AG04450 (cell line): Measurements from ENCODE around the gene SCRT2. TPM values are rescaled to one million over a fixed set of nuclear protein-coding genes. Genes with fewer than 3 reads are reported as not detected.

ENCODE experiments used
- CTCF ChIA-PET: fragments of 300-600, 350-600 bp; formaldehyde crosslinking; extraction: SDS; loops from one replicate; lab custom pipeline; 2022; ENCODE audit warnings: antibody characterized with exemption, inconsistent platforms; lab: Charles Lee
- POLR2A ChIA-PET: fragments of 350-600 bp; formaldehyde crosslinking; extraction: SDS; loops from one replicate; lab custom pipeline; 2021; ENCODE audit warnings: antibody characterized with exemption, inconsistent platforms; lab: Yijun Ruan, JAX
- DNase-seq: peaks from one replicate; pipeline ENCODE4 v3.0.0-alpha.2; 2011; ENCODE audit warnings: low read depth, low spot score
- H3K27ac ChIP-seq: one replicate; pipeline ENCODE4 v1.5.1; 2012; ENCODE audit warnings: low read depth, low read length, control low read depth
- H3K27me3 ChIP-seq: one replicate; pipeline ENCODE4 v1.6.0; 2012; ENCODE audit warnings: low read length; ENCODE audit not compliant: control insufficient read depth, insufficient read depth
- H3K4me3 ChIP-seq: 2 replicates; pipeline ENCODE4 v1.5.1; 2011; ENCODE audit warnings: mild to moderate bottlenecking, low read depth, low read length, control low read depth
- H3K9me3 ChIP-seq: 2 replicates; pipeline ENCODE4 v1.5.1; 2012; ENCODE audit warnings: low read length; ENCODE audit not compliant: control insufficient read depth, insufficient read depth
- polyA plus RNA-seq: library from polyadenylated mRNA; depleted of rRNA; stranded (reverse); fragments of >200 nt; gene quantifications from 2 replicates; pipeline ENCODE4 v1.2.3, GENCODE V29; 2011
- TF ChIP-seq, protein P1 (sequence below): IDR thresholded peaks from 2 replicates; pipeline ENCODE4 v1.5.1; 2011; ENCODE audit warnings: low read depth, low read length, control low read depth, inconsistent platforms

Gene SCRT2
- polyA plus RNA-seq, 1 experiment = not detected

DNA sequence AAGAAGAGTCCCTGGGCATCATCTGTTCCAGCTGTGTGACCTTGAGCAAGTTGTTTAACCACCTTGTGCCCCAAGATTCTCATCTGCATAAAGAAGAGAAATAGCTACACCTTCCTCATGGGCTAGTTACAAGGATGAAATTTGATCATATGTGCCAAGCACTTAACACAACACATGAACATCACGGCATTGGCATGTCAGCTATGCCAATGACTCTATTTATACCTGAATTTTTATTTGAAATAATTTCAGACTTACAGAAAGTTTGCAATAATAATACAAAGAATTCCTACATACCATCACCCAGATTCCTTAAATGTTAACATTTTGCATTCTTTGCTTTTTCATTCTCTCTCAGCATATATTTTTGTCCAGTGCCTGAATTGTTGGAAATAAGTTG, 44.5 kb downstream of the SCRT2 start:
- TF ChIP-seq, protein P1, sequence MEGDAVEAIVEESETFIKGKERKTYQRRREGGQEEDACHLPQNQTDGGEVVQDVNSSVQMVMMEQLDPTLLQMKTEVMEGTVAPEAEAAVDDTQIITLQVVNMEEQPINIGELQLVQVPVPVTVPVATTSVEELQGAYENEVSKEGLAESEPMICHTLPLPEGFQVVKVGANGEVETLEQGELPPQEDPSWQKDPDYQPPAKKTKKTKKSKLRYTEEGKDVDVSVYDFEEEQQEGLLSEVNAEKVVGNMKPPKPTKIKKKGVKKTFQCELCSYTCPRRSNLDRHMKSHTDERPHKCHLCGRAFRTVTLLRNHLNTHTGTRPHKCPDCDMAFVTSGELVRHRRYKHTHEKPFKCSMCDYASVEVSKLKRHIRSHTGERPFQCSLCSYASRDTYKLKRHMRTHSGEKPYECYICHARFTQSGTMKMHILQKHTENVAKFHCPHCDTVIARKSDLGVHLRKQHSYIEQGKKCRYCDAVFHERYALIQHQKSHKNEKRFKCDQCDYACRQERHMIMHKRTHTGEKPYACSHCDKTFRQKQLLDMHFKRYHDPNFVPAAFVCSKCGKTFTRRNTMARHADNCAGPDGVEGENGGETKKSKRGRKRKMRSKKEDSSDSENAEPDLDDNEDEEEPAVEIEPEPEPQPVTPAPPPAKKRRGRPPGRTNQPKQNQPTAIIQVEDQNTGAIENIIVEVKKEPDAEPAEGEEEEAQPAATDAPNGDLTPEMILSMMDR = no peak
- Histone ChIP-seq H3K27ac (no peak overlapping the region), H3K4me3 (no peak overlapping the region), H3K9me3 (no peaks in the 10 kb centered on the region), H3K27me3 (peaks cover 43% of the 10 kb centered on the region)
- DNase-seq = no peak
- POLR2A ChIA-PET = no interaction called here
- CTCF ChIA-PET = interaction anchor here (0.5 to 2.8 kb wide), 3 partner anchors 14 to 1125 kb away, joined by 3 to 9 read pairs (median 3); no protein-coding TSS in a partner anchor

DNA sequence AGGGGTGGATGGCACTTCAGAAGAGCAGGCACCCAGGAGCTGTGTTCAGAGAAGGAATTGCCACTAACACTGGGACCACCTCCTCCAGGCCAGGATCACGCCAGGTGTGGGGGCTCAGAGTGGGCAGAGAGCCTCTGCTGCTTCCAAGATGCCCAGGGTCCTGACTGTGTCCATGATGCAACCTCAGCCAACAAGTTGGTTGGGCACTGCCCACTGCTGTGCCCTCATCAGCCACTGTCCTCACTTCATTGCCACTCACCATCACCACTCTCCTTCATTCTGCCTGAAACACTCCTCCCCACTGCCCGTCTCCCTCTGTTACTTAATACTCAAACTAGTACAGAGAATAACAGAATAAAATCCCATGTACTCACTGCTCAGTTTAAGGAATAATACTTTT, 49.0 kb downstream of the SCRT2 start:
- ChIA-PET POLR2A (no interaction called here), CTCF (interaction anchor here (2.0 kb wide), 1 partner anchor 19 kb away, joined by 6 read pairs; no protein-coding TSS in a partner anchor)
- TF ChIP-seq, protein P1 = no peak
- Histone ChIP-seq H3K9me3 (no peaks in the 10 kb centered on the region), H3K27ac (no peak overlapping the region), H3K4me3 (no peak overlapping the region), H3K27me3 (peaks cover 27% of the 10 kb centered on the region)
- no peak for DNase-seq

DNA sequence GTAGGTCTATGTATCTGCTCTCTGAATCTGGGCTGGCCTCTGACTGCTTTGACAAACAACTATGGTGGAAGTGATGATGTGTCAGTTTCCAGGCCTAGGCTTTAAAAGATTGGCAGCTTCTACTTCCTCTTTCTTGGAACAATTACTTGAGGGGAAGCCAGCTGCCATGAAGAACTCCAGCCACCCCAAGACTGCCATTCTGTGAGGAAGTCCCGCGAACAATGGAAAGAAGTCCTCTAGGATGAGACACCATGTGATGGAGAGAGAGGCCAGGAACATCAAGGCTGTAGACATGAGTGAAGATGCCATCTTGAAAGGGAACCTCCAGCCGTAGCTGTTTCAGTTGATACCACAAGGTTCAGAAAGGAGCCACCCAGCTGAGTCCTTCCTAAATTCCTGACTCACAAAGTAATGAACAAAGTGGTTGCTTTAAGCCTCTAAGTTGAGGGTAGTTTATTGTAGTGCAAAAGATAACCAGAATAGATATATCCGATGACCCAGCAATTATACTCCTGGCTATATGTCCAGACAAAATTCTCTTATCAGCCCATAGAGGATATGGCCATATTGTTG, 50.2 kb downstream of the SCRT2 start:
- DNase-seq = no peak
- Histone ChIP-seq H3K27ac (no peak overlapping the region), H3K27me3 (peaks cover 34% of the 10 kb centered on the region), H3K4me3 (no peak overlapping the region), H3K9me3 (no peaks in the 10 kb centered on the region)
- TF ChIP-seq, protein P1 = no peak
- POLR2A ChIA-PET = no interaction called here
- CTCF ChIA-PET = interaction anchor here (0.6 kb wide), 1 partner anchor 102 kb away, joined by 3 read pairs; no protein-coding TSS in a partner anchor

DNA sequence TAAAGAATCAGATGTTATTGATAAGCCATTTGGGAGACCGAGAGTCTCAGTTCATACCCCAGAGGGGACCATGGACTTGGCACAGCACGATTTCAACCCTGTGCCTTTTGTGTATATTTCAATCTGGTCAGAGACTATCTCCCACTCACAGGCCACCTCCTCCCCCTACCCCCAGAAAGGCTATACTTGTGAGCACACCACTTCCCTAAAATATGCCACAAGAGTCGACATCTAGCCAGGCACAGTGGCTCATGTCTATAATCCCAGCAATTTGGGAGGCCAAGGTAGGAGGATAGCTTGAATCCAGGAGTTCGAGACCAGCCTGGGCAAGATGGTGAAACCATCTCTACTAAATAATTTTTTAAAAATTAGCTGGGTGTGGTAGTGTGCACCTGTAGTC, 51.9 kb downstream of the SCRT2 start:
- no peak for DNase-seq
- no peak overlapping the region for H3K4me3 ChIP-seq
- TF ChIP-seq, protein P1 = no peak
- peaks cover 34% of the 10 kb centered on the region for H3K27me3 ChIP-seq
- H3K9me3 ChIP-seq = no peaks in the 10 kb centered on the region
- CTCF ChIA-PET = interaction anchor here (0.5 to 1.6 kb wide), 2 partner anchors 22 to 104 kb away, joined by 7 to 8 read pairs; no protein-coding TSS in a partner anchor
- no peak overlapping the region for H3K27ac ChIP-seq
- POLR2A ChIA-PET = no interaction called here

DNA sequence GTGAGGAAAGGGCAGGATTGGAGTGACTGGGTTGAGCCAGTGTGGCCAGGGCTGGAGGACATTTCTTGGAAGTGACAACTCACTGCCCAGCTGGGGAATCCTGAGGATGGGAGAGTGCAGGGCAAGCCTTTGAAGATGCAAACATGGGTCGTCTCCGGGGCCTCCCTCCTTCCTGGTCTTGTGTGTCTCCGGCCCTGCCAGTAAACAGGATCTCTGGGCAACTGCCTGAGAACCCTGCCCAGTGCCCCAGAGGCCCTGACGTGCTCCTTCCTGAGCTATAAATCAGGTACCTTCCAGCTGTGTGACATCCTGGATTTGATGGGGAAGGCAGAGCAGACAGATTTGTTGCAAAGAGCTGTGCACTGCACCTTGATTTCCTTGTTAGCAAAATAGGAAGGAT, 52.6 kb downstream of the SCRT2 start:
- peaks cover 4% of the 10 kb centered on the region; the same call in 1 of the 2 replicates for H3K9me3 ChIP-seq
- TF ChIP-seq, protein P1 = no peak
- CTCF ChIA-PET = interaction anchor here (0.5 to 1.6 kb wide), 2 partner anchors 22 to 105 kb away, joined by 7 to 8 read pairs; no protein-coding TSS in a partner anchor
- peaks cover 33% of the 10 kb centered on the region for H3K27me3 ChIP-seq
- H3K4me3 ChIP-seq = no peak overlapping the region
- no peak overlapping the region for H3K27ac ChIP-seq
- POLR2A ChIA-PET = no interaction called here
- DNase-seq = no peak
